ENCODE measurements around the gene ZBTB40. TPM values are rescaled to one million over a fixed set of nuclear protein-coding genes. Genes with fewer than 3 reads are reported as not detected.

Gene ZBTB40
- total and polyA plus RNA-seq, 2 experiments from 2014 or later = 7.3 to 18.1 TPM

DNA sequence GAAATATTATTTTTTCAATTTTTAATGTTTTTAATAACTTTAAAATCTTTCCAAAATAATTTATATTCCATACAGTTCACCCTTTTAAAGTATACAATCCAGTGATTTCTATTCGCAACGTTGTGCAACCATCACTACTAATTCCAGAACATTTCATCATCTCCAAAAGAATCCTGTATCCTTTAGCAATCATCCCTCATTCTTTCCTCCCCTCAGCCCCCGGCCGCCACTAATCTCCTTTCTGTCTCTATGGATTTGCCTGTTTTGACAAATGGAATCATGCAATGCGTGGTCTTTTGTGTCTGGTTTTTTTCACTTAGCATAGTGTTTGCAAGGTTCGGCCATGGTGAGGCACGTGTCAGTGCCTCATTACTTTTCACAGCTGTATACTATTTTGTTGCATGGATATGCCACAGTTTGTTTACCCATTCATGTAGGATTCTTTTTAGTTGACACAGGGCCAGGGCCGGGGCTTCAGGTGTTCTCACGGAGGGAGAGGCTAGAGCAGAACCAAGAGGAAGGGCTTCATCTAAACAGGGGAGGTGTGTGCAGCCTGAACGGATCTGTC, 40.6 kb upstream of the ZBTB40 start:
- H3K27ac ChIP-seq = no peak overlapping the region

DNA sequence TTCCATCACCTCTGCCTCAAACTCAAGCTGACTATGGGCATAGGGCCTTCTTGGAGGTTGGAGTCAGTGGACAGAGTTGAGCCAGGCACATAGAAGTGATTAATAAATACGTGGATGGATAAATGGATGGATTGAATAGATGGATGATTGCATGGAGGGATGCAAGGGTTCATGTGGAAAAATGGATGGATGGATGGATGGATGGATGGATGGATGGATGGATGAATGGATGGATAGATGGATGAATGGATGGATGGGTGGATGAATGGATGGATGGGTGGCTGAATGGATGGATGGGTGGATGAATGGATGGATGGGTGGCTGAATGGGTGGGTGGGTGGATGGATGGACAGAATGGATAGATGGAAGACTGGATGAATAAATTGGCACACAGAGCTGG, 40.1 kb upstream of the ZBTB40 start:
- H3K9me2 ChIP-seq (replicated peaks; ENCODE audit: insufficient read depth) = no peaks in the 10 kb centered on the region
- no peak overlapping the region for H3K27ac ChIP-seq
- 100% methylated on average over 1 of the region's 1 CpG for WGBS (ENCODE audit: low lambda C conversion rate, missing lambda C conversion rate)

More for the DNA sequence above, 40.6 kb upstream of the ZBTB40 start:
- Histone ChIP-seq H3K36me3 (replicated peaks; ENCODE audit: insufficient read depth, low read depth) (no peaks in the 10 kb centered on the region), H2AFZ (no peak overlapping the region), H3K4me1 (ENCODE audit: insufficient read depth) (peaks cover 34% of the 10 kb centered on the region), H4K20me1 (ENCODE audit: insufficient read depth, poor library complexity, severe bottlenecking) (no peaks in the 10 kb centered on the region), H3K4me3 (no peak overlapping the region), H3K4me2 (no peak overlapping the region), H3K79me2 (no peaks in the 10 kb centered on the region), H3K27me3 (no peaks in the 10 kb centered on the region), H3K9me3 (ENCODE audit: low read depth) (no peaks in the 10 kb centered on the region), H3K9me2 (replicated peaks; ENCODE audit: insufficient read depth) (no peaks in the 10 kb centered on the region)
- peak; percentile 24 for DNase-seq (ENCODE audit: low spot score)
- TF ChIP-seq EZH2 (IDR thresholded peaks at IDR 0.05; ENCODE audit: borderline replicate concordance) = no peak
- TF ChIP-seq EZH2phosphoT487 (IDR thresholded peaks at IDR 0.05; ENCODE audit: low read depth, severe bottlenecking, unreplicated experiment) = no peak
- TF ChIP-seq, protein P1, sequence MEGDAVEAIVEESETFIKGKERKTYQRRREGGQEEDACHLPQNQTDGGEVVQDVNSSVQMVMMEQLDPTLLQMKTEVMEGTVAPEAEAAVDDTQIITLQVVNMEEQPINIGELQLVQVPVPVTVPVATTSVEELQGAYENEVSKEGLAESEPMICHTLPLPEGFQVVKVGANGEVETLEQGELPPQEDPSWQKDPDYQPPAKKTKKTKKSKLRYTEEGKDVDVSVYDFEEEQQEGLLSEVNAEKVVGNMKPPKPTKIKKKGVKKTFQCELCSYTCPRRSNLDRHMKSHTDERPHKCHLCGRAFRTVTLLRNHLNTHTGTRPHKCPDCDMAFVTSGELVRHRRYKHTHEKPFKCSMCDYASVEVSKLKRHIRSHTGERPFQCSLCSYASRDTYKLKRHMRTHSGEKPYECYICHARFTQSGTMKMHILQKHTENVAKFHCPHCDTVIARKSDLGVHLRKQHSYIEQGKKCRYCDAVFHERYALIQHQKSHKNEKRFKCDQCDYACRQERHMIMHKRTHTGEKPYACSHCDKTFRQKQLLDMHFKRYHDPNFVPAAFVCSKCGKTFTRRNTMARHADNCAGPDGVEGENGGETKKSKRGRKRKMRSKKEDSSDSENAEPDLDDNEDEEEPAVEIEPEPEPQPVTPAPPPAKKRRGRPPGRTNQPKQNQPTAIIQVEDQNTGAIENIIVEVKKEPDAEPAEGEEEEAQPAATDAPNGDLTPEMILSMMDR (IDR thresholded peaks at IDR 0.05; ENCODE audit: poor library complexity) = no peak
- 83% methylated on average over 10 of the region's 10 CpGs for WGBS (ENCODE audit: low lambda C conversion rate, missing lambda C conversion rate)

DNA sequence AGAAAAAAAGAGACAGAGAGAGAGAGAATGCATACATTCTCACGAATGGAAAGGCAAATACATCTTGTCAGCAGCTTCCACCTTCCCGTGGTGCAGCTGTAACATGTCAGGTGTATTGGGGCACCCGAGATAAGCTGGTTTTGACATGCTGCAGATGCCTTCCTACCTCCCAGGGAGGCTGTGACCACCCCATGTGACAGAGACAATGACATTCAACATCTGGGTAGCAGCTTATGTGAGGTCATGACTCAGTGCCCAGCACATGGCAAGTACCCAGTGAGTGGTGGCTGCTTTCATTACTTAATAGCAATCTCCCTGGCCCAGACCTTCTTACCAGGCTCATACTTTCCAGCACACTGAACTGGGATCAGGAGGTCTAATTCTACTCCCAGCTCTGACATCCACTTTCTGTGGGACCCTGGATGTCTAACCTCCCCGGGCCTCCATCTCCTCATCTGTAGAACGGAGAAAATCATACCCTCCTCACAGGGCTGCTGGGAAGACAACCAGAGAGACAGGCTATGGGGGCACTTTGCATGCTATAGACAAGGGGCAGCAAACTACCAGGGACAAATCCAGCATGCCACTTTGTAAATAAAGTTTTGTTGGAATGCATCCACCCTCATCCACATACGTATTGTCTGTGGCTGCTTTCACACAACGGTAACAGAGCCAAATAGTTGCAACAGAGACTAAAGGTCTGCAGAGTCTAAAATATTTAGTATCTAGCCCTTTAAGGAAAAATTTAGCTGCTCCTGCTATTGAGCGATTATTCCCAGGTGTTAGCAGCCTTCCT, 38.5 kb upstream of the ZBTB40 start:
- Histone ChIP-seq H3K4me2 (no peak overlapping the region), H3K79me2 (no peaks in the 10 kb centered on the region), H3K9me2 (replicated peaks; ENCODE audit: insufficient read depth) (no peaks in the 10 kb centered on the region), H4K20me1 (ENCODE audit: insufficient read depth, poor library complexity, severe bottlenecking) (no peaks in the 10 kb centered on the region), H3K27ac (peak overlapping the region; percentile 94), H3K36me3 (replicated peaks; ENCODE audit: insufficient read depth, low read depth) (no peaks in the 10 kb centered on the region), H3K27me3 (no peaks in the 10 kb centered on the region), H3K4me3 (no peak overlapping the region), H3K9me3 (ENCODE audit: low read depth) (no peaks in the 10 kb centered on the region), H2AFZ (no peak overlapping the region), H3K4me1 (ENCODE audit: insufficient read depth) (peaks cover 35% of the 10 kb centered on the region)
- peak; percentile 53 for DNase-seq (ENCODE audit: low spot score)
- TF ChIP-seq EZH2phosphoT487 (IDR thresholded peaks at IDR 0.05; ENCODE audit: low read depth, severe bottlenecking, unreplicated experiment) = no peak
- TF ChIP-seq, protein P1 (IDR thresholded peaks at IDR 0.05; ENCODE audit: poor library complexity) = no peak
- 43% methylated on average over 8 of the region's 8 CpGs for WGBS (ENCODE audit: low lambda C conversion rate, missing lambda C conversion rate)

More for the DNA sequence above, 40.1 kb upstream of the ZBTB40 start:
- TF ChIP-seq EZH2phosphoT487 (IDR thresholded peaks at IDR 0.05; ENCODE audit: low read depth, severe bottlenecking, unreplicated experiment) = no peak
- TF ChIP-seq EZH2 (IDR thresholded peaks at IDR 0.05; ENCODE audit: borderline replicate concordance) = no peak
- TF ChIP-seq, protein P1 (IDR thresholded peaks at IDR 0.05; ENCODE audit: poor library complexity) = no peak
- Histone ChIP-seq H3K9me3 (ENCODE audit: low read depth) (no peaks in the 10 kb centered on the region), H3K4me2 (no peak overlapping the region), H3K4me1 (ENCODE audit: insufficient read depth) (peaks cover 38% of the 10 kb centered on the region), H3K27me3 (no peaks in the 10 kb centered on the region), H3K4me3 (no peak overlapping the region), H4K20me1 (ENCODE audit: insufficient read depth, poor library complexity, severe bottlenecking) (no peaks in the 10 kb centered on the region), H3K79me2 (no peaks in the 10 kb centered on the region), H2AFZ (no peak overlapping the region), H3K36me3 (replicated peaks; ENCODE audit: insufficient read depth, low read depth) (no peaks in the 10 kb centered on the region)
- no peak for DNase-seq (ENCODE audit: low spot score)

All from hepatocyte (in vitro differentiated cells).